ENCODE measurements around the gene PHF21A.

Gene PHF21A

DNA sequence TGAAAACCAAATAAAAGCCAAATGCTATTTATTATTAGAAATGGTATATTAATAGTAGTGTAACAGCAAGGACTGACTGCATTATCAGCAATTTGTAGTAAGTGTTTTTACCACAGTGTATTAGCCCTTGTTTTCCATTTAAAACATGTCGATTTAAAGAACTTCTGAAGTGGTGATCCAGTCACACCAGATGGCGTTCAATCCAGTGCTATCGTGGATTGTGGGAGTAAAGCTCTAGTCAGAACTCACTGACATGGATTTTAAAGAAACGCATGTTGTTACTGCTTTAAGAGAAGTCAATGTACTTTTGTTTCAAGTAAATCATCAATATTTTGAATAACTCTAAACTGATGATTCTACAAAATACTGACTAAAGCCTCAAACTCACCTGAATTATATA, 147.7 kb downstream of the PHF21A start:
- no peak for DNase-seq

- no peak for DNase-seq
These were observed 152.4 kb downstream of the PHF21A start for GRCh38 chr11:45968901-45969300.

GRCh38 chr11:45967506-45967905, 153.7 kb downstream of the PHF21A start:
- no peak for DNase-seq

- DNase-seq, result peak; percentile 19 to 73
These were observed 156.3 kb downstream of the PHF21A start for GRCh38 chr11:45964911-45965389.

DNA sequence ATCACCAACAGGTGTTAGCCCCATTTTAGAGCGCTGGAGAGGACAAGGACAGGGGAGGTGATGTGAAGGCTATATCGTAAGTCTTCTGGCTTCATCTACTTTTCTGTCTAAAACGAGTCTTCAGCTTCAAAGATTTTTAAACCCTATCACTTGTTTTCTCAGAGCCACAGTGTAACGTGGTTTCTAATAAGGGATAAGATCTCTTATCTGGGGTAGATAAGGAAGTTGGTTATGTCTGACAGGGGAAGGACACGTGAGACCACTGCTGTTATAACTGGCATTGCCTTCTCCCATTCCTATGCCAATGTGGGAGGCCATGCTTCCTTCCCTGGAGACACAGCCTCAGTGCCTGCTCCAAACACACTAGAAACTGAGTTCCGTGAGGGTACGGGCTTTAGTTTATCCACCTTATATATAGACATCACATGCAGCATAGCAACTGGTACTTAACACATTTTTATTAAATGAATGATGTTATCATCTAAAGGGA, 159.5 kb downstream of the PHF21A start:
- no peak for DNase-seq

- DNase-seq, result no peak
These were observed 160.7 kb downstream of the PHF21A start for GRCh38 chr11:45960387-45961095.

- DNase-seq, result no peak
These were observed 161.4 kb downstream of the PHF21A start for GRCh38 chr11:45959851-45960250.

DNA sequence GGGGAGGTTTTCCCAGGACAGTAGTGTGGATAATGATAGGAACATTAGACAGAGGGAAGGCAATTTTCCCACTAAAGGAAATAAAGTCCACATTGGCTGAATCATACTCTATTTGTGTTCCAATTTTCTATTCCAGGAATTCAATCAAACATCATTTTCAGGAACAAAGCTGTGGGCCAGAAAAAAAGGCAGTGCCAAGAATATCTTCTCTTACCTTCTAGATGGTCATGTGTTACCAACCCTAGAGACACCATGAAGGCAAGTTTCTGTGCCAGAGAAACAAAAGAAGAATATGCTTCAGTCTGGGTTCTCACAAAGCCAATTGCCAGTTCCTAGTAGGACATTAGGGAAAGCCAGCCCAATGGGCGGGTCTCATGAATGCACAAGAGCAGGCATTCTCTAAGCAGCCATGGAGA, 171.3 kb downstream of the PHF21A start:
- no peak for DNase-seq

DNA sequence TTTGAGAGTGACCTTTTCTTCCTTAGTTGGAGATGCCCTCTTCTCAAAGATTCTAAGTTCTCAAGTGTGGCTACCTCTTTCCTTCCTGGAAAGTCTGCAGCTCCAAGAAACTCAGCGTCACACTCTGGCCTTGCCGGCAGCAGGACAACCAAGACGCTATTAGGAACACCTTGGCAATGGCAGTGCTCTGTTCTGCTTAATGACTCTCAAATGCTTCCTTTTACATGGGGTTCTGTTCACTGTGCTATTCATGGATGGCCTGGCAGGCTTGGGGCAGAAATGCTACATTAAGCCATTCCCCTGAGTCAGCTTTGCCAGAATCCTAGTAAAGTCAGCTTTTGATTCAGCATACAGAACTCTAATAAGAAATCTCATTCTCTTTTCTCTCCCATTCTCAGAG, 172.9 kb downstream of the PHF21A start:
- DNase-seq, result no peak

DNA sequence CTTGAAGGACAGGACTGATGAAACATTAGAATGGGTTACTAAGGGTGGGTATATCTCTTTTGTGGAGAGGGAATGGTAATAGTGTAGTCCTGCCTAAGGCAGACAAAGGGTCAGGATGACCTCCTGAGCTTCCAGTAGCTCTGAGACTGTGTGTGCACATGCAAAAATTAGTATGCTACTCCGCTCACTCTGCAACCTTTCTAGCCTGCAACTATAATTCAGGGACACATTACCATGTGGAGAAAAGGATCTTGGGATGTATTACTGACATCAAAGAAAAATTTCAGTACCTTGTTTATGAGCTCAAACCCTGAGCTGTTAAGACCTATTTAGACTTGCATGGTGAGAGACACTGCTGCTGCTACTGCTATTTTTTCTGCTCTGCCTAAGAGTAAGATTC, 173.4 kb downstream of the PHF21A start:
- no peak for DNase-seq

DNA sequence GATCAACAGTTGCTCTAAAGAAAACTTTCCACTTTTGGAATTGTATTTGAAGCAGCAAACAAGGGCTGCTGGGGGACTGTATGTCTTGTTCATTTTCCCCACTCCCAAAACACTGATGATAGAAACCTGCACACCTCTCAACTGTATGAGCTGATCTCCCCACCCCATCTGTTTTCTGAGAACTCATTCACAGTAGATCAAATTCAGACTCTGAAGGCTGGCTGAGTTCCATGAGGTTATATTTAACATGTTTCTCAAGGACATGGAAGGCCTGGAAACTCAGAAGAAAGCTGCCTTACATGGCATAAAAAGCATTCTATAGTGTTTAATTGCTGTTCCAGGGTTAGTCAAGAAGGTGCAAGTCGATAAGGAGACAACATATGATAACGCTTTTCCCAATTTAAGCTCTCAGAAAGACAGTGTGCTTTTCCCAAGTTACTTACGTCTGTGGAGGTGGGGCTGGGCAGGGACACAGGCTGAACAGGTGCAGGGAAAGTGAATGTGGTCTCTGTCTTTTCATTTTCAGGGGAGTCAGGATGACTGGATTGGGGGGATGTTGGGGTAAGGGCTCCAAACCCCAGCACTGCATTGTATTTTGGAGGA, 175.8 kb downstream of the PHF21A start:
- DNase-seq, result no peak

DNA sequence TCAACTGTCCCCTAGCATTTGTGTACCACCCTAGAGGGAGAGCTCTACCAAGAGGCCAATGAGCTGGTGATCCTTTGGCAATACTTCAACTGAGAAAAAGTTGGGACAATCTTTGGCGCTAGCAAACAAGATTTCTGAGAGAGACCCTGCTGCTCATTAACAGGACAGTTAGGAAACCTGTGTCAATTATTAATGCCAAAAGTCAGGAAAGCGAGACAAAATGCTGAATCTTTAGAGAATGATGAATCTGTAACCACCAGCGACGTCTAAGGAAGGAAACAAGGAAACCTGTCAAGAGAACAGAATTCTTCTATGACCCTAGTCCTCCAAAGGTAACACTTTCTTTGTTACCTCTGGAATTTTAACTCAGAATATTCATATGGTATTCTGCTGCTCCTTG, 178.9 kb downstream of the PHF21A start:
- no peak for DNase-seq

DNA sequence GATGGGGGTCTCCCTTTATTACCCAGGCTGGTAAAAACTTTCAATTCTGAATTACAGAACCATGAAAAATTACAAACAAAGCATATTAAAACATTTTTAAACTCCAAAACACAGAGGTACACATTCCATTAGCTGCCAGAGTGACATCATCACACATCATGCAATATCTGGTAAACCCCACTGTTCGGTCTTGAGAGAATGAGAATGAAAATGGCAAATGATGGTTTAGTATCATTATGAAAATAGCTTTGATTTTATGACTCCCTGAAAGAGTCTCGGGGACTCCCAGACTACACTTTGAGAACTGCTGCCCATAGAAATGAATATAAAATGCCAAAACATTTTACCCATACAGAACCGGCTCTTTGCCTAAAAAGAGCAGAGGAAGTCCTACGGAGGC, 180.0 kb downstream of the PHF21A start:
- no peak for DNase-seq

DNA sequence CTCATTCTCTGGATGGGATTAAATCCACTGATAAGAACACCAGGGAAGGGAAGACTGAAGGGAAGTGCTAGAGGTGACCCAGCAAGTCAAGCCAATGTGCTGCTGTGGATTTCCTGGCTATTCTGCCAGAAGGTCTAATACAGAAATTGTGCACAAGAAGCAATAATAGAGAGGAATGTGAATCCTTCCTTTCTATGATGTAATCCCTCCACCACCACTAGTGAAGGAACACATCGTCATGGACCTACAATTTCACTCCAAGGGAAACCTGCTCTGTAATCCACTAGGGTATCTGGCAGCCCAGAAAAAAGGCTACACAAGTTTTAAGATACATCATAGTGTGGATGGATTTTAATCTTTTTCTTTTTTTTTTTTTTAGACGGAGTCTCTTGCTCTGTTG, 181.4 kb downstream of the PHF21A start:
- DNase-seq, result no peak

- DNase-seq, result no peak
These were observed 183.3 kb downstream of the PHF21A start for GRCh38 chr11:45937916-45938315.

DNA sequence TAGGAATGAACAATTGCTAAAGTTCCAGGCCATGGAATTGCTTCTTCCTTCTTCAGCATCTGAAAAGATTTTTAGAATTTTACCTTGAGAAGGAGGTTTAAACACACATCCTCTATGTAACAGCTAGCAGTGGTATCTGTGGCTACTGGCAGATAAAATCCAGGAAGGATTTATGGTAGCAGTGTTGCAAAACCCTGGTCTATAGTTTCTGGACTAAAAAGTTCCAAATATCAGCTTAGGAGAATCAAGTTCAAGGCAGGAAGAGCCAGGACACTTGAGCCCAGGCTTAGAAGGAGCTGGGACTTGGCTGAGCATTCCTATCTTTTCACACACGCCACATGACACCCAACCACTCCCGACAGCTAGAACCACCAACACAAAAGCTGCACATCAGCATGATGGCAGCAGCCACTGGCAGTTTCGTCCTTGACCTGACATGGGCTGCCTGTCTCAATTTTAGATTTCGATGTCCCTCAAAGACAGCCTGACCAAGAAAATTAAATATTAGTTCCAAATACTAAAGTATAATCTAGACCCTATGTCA, 184.7 kb downstream of the PHF21A start:
- no peak for DNase-seq

DNA sequence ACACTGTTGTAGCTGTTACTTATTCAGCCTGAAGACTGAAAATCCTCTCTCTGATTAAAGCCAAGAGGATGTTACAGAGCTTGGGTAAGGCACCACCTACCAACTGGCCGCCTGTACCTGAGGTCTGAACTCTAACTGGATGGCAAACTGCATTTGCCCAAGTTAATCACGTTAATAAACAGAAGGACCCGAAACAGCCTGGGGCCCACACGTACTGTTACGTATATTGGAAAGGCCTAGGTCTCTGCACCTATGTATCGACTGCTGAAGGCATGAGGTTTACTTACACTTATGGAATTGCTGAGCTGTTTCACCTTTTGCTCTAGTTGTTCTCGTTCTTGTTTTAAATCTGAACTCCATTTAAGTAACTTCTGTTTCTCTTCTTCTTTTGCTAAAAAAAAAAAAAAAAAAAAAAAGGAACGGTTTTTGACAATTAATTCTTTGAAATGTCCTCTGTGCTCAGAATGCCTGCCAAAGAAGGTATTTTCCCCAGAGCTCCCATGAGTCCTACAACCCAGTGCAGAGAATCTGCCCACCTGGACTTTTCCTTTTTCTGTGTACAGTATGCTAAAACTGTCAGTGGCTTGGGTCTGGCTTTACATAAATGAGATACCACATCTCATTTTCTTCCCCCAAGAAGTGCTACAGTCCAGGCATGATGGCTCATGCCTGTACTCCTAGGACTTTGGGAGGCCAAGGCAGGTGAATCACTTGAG, 185.7 kb downstream of the PHF21A start:
- no peak for DNase-seq

- DNase-seq, result no peak
These were observed 186.5 kb downstream of the PHF21A start for GRCh38 chr11:45934580-45935318.

DNA sequence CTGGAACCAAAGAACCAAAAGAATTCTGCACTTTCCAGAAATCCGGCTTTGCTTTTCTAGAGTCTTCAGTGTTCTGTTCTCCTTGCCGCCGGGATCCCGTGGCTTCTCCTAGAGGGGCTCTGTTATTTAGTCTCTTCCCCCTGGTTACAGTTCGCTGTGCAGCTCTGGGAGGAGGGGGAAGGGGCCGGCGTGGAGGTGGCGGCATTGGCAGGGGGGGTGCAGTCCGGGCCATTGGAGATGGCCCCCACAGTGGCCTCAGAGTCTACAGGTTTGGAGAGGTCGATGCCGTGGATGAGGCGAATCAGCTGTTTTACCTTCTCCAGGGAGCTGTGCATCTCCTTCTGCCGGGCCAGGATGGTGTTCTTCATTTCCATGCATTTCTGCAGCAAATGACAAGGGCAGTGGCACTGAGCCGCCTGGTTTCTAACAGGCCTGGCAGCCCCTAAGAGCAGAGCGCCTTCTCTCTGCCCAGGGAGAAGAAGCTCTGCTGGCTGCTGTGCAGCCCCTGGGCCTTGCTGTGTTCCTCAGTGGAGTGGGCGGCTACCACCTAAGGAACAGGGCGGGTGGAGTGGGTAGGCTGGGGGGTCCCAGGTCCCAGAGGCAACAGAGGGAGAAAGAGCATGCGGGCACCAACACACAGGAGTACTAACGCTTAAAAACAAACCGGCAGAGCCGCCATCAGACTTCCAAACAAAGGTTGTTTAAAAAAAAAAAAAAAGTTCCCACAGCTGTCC, 187.2 kb downstream of the PHF21A start:
- no peak for DNase-seq

DNA sequence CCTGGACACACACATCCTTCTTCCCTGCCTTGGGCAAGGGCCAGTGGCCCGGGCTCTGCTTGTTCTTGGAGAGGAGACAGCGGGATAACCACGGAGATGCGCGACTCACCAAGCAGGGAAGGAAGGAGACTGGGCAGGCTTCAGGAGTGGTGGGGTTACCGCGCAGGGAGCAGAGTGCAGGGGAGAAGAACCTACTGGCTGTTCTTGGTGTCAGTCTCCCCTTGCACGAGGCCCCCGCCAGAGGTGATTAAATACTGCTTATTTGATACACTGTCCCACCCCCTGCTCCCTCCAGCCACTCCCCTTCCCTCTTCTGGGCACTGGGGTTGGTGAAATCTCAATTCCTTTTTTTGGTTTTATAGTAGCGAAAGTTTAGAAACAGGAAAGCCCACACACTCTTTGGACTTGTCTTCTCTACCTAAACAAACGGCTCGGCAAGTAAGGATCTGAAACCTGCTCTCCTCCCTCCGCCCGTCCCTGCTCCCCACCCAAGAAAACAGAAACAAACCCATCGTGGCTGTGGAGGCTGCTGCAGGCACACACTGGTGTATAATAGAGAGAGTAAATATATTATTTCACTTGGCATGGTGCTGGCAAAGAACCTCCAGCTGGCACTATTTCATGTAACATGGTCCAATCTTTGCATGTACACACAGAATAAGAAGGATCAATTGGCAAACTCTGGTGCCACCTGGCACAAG, 188.0 kb downstream of the PHF21A start:
- no peak for DNase-seq

DNA sequence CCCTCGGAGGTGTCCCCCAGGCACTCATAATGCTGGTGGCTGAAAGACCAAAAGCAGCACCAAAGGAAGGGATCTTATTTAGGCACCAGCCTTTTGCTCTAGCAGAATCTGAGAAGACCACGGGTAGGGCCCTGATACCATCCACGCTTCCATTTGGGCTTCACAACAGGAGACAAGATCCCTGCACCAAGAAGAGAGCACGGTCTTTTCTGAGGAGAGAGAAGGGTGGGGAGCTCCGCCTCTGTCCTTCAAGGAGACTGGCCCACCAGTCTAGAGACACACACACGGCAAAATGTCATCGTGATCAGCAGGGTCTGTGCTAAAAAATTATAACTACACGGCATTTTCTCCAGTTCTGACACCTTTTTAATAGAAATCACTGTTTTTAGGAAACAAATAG, 189.0 kb downstream of the PHF21A start:
- no peak for DNase-seq

- no peak for DNase-seq
These were observed 189.5 kb downstream of the PHF21A start for GRCh38 chr11:45931739-45932138.

Measured in NCI-H187 (cell line).